Erythroblast (primary cell): ENCODE measurements around the gene TF.
"Not testable (repeated sequence)": the region's sequence is repeated elsewhere in the genome, so short reads cannot be mapped to it uniquely, and the experiment has no call there.

ENCODE experiments used
- DNase-seq, 2 experiments: peaks; one replicate each; lab custom pipeline; 2025; lab: John Stamatoyannopoulos, UW
- GATA1 ChIP-seq: IDR thresholded peaks from 2 replicates; pipeline ENCODE4 v1.6.1; 2011; ENCODE audit warnings: low read depth, mild to moderate bottlenecking, control low read depth, low read length, moderate library complexity
- POLR2A ChIP-seq: IDR thresholded peaks from 2 replicates; pipeline ENCODE4 v1.6.1; 2011; ENCODE audit warnings: mild to moderate bottlenecking, low read length

Gene TF

DNA sequence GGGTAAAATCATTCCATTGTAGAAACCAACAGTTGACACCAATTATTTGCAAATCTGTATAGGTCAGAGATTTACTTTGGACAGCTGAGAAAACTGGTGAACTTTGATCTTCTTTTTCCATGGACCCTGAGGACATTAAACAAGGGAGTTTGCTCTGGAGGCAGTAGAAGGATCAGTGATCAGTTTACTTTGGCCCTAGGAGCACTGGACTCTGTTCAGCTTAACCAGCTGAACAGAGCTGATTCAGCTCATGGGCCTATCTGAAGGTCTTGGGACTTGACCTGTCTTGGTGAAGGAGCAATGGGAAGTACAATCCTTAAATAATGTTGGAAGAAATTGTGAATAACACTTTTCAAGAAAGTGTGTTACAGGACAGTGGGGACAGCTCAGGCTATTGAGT is 15.2 kb upstream of the TF start:
- no peak for DNase-seq
- no peak for TF ChIP-seq GATA1
- no peak for TF ChIP-seq POLR2A

DNA sequence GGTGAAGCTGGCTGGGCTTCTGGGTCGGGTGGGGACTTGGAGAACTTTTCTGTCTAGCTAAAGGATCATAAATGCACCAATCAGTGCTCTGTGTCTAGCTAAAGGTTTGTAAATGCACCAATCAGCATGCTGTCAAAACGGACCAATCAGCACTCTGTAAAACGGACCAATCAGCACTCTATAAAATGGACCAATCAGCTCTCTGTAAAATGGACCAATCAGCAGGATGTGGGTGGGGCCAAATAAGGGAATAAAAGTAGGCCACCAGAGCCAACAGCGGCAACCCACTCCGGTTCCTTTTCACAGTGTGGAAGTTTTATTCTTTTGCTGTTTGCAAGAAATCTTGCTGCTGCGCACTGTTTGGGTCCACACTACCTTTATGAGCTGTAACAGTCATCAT is 14.0 kb upstream of the TF start:
- not testable (repeated sequence) for DNase-seq

DNA sequence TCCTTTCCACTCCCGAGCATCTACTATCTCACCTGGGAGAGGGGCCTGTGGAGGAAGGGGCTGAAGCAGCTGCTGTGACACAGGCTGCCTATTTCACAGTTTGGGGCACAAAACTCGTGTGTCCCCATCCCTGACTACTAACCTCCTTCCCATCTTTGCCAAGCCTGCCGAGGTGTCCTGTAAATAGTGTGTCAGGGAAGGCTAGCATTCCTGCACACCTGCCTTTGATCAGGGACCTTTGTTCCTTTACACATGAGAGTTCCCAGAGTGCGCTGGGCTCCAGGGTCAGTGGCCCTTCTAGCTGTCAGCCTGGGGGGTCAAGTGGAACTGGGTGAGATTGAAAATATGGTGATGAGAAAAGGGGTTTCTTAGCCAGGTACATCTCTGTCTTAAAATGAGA is 13.0 kb upstream of the TF start:
- DNase-seq, result no peak
- TF ChIP-seq GATA1, result no peak
- no peak for TF ChIP-seq POLR2A

DNA sequence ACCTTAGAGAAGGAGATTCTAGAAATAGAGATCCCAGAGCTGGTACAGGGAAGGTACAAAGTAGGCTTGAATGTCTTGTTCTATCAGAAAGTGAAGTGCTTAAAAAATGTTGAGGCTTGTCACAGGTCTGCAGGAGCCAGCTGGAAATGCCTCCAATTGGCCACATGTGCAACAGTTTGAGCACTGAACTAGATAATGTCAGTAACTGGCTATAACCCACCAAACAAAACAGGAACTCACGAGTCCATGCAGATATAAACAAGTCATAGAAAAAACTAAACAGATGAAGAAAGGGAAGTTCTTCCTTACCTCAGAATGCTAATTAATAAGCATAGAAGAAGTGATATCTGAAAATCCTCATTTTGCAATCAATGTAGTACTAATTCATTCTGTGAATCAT is 11.9 kb upstream of the TF start:
- no peak for DNase-seq
- TF ChIP-seq POLR2A, result no peak
- TF ChIP-seq GATA1, result no peak

DNA sequence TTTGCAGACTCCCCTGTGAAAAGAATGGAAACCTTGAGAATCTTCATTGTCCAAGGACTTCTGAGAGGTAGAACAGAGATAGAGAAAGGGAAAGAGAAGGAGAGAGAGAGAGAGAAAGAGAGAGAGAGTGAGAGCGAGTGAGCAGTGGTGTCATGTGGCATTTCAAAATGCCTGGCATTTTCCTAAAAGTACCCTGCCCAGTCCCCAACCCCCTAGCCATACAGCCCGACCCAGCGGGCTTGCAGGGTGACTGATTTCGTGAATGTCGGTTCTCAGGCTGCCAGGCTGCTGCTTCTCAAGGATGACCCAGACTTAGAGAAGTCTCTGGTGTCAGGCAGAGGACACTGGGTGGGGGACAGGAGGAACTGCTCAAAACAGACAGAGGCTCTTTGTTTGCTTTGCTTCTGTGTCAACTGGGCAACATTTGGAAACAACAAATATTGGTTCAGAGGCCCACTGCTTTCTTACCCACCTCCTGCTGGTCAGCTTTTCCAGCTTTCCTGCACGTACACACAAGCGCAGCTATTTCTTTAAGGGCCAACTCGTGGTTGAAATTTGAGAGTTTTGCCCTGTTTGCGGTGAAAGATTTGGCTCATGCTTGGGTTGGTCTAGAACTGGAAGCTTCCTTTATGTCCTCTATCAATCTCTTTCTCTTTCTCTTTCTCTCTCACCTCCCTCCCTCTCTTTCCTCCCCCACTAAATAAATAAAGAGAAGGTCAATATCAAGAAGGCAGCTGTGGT is 3.7 kb upstream of the TF start:
- no peak for DNase-seq
- TF ChIP-seq POLR2A, result no peak
- no peak for TF ChIP-seq GATA1

DNA sequence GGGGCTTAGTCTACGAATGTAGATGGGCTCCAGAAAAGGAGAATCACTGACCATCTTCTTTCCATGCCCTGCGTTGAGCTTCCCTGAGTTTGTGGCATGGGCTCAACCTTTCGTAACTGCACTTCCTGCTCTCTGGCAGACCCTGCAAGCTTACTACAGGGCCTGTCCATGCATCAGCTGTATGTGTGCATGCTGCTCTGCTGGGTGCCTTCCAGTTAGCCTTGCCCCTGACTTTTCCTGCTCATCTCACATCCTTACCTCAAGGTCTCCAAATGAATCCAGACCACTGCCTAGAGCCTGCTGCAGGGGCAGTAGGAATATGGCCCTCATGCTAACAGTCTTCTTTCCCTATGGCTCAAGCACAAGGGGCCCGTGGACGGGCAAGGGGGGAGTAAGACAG is 2.0 kb upstream of the TF start:
- DNase-seq, result no peak
- no peak for TF ChIP-seq POLR2A
- TF ChIP-seq GATA1, result no peak

DNA sequence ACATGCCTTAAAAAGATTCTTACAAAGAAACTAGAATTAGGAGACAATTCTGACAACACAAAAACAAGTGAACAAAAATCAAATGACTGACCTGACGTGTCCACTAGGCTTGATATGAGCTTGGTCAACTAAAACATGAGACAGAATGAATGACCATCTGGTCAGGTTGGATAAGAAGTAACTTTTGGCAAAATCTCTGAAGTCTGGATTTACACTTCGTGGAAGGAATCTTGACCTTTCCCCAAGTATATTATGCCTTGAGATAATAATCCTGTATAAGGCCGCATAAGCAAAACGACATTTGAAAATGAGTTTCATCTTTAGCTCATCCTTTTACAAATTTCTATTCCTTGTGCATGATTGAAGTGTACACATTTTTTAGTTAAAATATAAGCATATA is 1.1 kb upstream of the TF start:
- TF ChIP-seq POLR2A (no peak), GATA1 (no peak)
- DNase-seq, result no peak

DNA sequence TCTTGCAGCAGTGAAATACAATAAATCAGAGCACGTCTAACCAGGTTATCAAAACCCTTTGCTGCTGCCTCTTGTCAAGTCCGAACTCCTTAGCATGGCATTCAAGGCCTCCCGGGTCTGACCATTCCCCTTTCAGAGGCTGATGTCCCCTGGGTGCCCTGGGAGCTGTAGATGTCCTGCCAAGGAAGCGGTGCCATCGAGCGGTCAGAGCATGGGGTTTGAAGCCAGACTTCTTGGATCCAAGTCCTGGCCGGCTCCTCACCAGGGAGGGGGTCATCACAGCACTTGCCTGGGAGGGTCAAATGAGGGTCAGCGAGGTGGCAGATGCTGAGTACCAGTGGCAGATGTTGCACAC is 496 bp downstream of the TF start:
- no peak for TF ChIP-seq POLR2A
- no peak for TF ChIP-seq GATA1
- no peak for DNase-seq

DNA sequence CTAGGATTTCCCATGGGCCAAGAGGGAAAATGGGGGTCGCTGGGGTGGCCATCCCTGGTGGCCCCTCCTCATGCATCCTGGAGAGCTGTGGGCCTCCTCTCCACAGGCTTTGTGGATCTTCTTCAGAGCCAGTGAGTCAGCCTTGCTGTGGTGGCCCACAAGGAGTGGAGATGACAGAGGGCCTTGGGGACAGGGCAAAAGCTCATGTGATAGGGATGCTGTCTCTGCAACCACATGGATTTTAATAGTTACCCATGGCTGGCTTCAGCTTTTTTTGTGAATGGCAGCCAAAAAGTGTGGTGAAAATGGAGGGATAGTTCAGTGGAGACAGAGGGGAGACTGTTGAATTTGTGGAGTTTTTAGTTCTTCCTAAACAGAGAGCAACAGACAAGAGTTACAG is 1.2 kb downstream of the TF start:
- TF ChIP-seq GATA1 (no peak), POLR2A (no peak)
- DNase-seq, result no peak

DNA sequence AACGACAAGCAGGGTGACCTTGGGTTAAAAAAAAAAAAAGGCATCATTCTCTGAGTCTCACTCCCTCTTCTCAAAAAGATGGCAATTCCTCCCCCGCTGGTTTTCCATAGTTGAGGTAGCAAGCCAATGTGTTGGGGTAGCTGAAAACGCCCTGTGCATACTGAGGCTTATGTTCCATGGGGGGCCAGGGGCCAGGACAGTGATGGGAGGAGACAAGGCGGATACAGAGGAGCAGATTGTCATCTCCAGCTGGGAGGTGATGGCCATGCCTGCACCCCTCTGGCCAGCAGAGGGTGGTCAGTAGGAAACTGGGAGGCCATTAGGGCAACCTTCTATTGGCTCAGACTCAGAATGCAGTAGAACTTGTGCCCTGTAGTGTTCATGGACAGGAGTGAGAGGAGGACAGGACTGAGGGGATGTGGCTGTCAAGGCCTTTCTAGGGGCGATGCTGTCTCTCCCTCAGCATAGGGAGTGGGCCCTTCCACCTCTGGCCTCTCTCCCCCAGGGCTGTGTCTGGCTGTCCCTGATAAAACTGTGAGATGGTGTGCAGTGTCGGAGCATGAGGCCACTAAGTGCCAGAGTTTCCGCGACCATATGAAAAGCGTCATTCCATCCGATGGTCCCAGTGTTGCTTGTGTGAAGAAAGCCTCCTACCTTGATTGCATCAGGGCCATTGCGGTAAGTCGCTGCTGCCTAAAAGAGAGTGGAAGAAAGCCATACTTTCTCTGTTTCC is 1.9 kb downstream of the TF start:
- DNase-seq, result no peak
- TF ChIP-seq POLR2A (no peak), GATA1 (no peak)

DNA sequence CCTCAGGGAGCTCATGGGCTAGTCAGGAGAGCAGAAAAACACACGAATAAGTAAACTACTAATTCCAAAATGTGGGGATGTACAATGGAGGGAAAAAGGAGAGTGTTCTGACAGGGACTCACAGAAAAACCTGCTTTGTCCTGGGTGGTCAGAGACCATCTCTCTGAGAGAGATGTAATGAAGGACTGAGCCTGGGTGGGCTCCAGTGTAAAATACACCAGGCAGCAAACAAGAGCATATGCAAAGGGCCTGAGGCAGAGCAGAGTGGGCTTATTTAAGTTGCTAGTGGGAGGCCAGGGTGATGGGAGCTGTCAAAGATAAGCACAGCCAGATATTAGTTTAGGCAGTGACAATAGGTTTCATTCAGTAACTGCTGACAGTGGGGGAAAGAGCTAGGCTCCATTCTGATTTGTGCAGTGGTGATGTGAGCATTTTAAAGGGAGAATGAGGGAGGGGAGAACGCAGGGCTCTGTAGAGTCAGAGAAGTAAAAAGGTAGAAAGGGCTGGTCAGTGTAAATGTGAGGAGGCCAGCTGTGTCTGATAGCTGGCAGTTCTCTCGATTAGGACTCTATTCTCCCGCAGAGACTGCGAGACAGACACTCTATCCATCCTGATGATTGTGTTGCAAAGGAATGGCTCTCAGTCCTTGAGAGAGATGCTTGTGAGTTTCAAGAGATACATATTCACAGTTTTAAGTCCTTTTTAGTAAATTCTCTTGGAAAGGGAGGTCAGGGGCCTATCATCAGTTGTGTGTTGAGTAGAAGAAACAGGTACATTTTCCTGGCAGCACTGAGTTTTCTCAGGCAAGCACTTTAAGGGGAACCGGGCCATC is 3.5 kb downstream of the TF start:
- TF ChIP-seq GATA1, result no peak
- TF ChIP-seq POLR2A, result no peak
- DNase-seq, result no peak

DNA sequence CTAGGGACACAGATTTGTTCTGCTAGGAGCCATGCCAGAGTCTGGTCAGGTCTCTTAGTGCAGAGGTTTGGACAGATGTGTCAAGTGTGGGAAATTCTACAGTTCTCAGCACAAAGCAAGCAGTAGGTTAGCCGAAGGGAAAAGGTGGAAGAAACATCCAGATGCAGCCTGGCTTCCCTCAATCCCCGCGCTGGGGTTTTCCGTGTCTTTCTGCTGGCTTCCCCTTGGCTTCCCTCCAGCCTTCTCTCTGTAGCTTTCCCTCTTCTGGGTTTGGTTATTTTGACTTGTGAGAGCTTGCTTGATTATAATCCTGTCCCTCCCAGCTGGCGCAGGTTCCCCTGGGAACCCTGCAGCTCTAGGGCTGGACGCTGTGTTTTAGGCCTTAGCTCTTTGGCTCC is 4.1 kb downstream of the TF start:
- DNase-seq, result no peak
- TF ChIP-seq POLR2A, result no peak
- TF ChIP-seq GATA1, result no peak

DNA sequence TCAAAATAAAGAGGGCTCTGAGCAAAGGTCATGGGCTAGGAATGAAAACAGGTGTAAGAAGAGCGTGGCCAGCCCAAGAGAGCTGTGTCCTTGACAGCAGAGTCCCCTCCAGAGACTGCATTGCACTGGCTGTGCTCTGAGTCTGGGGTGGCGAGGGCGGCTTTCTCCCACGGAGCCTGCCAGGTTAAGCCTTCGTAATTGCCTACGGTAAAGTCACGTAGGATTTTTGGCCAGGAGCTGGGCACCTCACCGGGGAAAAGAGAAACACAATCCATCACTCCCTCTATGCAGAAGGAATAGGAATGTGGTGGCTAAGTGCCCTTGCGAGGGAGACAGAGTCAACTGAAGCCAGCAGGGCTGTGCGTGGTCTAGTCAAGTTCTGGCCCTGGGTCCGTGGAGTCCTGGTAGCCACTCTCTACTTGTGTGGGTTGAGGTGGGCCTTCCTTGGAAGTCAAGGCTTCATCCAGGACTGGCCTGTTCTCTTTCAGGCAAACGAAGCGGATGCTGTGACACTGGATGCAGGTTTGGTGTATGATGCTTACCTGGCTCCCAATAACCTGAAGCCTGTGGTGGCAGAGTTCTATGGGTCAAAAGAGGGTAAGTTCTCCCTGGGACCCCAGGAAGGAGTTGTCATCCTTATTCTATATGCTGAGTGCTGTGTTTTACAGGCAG is 7.0 kb downstream of the TF start:
- DNase-seq, result no peak
- TF ChIP-seq POLR2A, result no peak
- no peak for TF ChIP-seq GATA1

DNA sequence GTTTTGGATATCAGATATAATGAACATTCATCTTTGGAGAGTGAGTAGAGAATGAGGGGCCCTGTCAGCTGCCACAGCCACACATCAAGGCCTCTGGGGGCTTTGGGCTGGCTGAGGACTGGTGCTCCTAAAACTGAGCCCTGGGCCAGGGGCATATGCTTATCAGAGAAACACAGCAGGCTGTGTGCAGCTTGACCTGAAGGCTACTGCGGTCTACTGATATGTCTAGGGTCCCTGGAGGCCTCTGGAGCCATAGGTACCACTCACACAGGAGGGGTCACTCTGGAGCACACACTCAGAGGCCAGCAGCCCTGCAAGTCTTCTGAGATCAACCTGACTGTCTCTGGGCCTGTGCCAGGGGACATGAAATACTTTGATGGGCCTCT is 7.6 kb downstream of the TF start:
- DNase-seq, result peak in 1 of 2 experiments; percentile 24
- TF ChIP-seq POLR2A, result no peak
- TF ChIP-seq GATA1, result no peak
